Measurements from ENCODE around the gene AQP10. TPM values are rescaled to one million over a fixed set of nuclear protein-coding genes. Genes with fewer than 3 reads are reported as not detected.
"Not testable (repeated sequence)": the region's sequence is repeated elsewhere in the genome, so short reads cannot be mapped to it uniquely, and the experiment has no call there.

AQP10 gene
- total RNA-seq, 4 donors from 2014 or later, result not detected

GRCh38 chr1:154361357-154361756 is 40.5 kb downstream of the AQP10 start:
- Histone ChIP-seq H3K27ac (no peak overlapping the region), H3K4me3 (replicated peaks in 1 of 3) (no peak overlapping the region), H3K4me1 (no peaks in the 10 kb centered on the region), H3K9me3 (no peaks in the 10 kb centered on the region), H3K36me3 (no peaks in the 10 kb centered on the region), H3K27me3 (no peaks in the 10 kb centered on the region)
- intact Hi-C loops (cut with DNase I), result no loop called here
- WGBS, 2 donors, result 69 to 80% methylated on average over 3 of the region's 3 CpGs
- no peak for DNase-seq
- TF ChIP-seq CTCF (IDR thresholded peaks at IDR 0.05) (no peak), POLR2A (IDR thresholded peaks at IDR 0.05) (no peak)

- H3K4me3 ChIP-seq (replicated peaks in 1 of 3), result no peak overlapping the region
- WGBS, 2 donors, result 86 to 89% methylated on average over 6 of the region's 6 CpGs
- H3K27ac ChIP-seq, result no peak overlapping the region
- no peak for TF ChIP-seq POLR2A (IDR thresholded peaks at IDR 0.05)
- no peak for TF ChIP-seq CTCF (IDR thresholded peaks at IDR 0.05)
- DNase-seq, result no peak
- no peaks in the 10 kb centered on the region for H3K36me3 ChIP-seq
- H3K4me1 ChIP-seq, result no peaks in the 10 kb centered on the region
- H3K9me3 ChIP-seq, result no peaks in the 10 kb centered on the region
- intact Hi-C loops (cut with DNase I), result no loop called here
- no peaks in the 10 kb centered on the region for H3K27me3 ChIP-seq
Measured at GRCh38 chr1:154371436-154371835, 50.5 kb downstream of the AQP10 start.

- not testable (repeated sequence) for DNase-seq
Measured at GRCh38 chr1:154373777-154374357, 53.0 kb downstream of the AQP10 start.

More at GRCh38 chr1:154373777-154374357, 53.0 kb downstream of the AQP10 start:
- intact Hi-C loops (cut with DNase I); H3K27ac ChIP-seq; H3K4me3 ChIP-seq (replicated peaks in 1 of 3); H3K4me1 ChIP-seq; H3K36me3 ChIP-seq; H3K27me3 ChIP-seq; H3K9me3 ChIP-seq: not testable (repeated sequence)
- 79 to 82% methylated on average over 7 of the region's 7 CpGs for WGBS, 2 donors

Small RNAs within 50 kb of the gene (small RNA-seq; reads per million reads assigned to genes)
- not detected for gene RF00273
- gene RNU6-121P, result not detected
- gene RNU6-239P, result not detected
- gene RNU7-57P, result not detected

Other genes with a start within 250 kb of the AQP10 start
- under 1 TPM in 3 of 4 donors, not detected in 1; 0.13 to 0.38 (median 0.22) TPM for gene NUP210L, start 166.0 kb upstream of the AQP10 start, total RNA-seq
- gene TPM3, start 129.0 kb upstream of the AQP10 start, total RNA-seq, result 100 to 1,000 TPM; 227 to 352 (median 298) TPM
- gene CFAP141, start 114.8 kb upstream of the AQP10 start, total RNA-seq, result not detected
- gene UBAP2L, start 100.1 kb upstream of the AQP10 start, total RNA-seq, result 100 to 1,000 TPM in 2 of 4 donors, 10 to 100 TPM in 2; 57.8 to 102 (median 88.8) TPM
- gene HAX1, start 48.5 kb upstream of the AQP10 start, total RNA-seq, result 100 to 1,000 TPM in 2 of 4 donors, 10 to 100 TPM in 2; 52.0 to 104 (median 94.5) TPM
- 100 to 1,000 TPM in 1 of 4 donors, 10 to 100 TPM in 3; 61.6 to 106 (median 76.4) TPM for gene ATP8B2, start 4.4 kb downstream of the AQP10 start, total RNA-seq
- 10 to 100 TPM in 1 of 4 donors, 1 to 10 TPM in 3; 4.4 to 15.3 (median 7.4) TPM for gene IL6R, start 84.2 kb downstream of the AQP10 start, total RNA-seq
- gene TDRD10, start 181.1 kb downstream of the AQP10 start, total RNA-seq, result 1 to 10 TPM; 5.6 to 9.9 (median 7.3) TPM
- 10 to 100 TPM; 35.8 to 56.0 (median 43.0) TPM for gene SHE, start 181.3 kb downstream of the AQP10 start, total RNA-seq
- gene UBE2Q1, start 237.6 kb downstream of the AQP10 start, total RNA-seq, result 10 to 100 TPM; 24.5 to 61.3 (median 28.7) TPM
- gene CHRNB2, start 246.7 kb downstream of the AQP10 start, total RNA-seq, result under 1 TPM in 1 of 4 donors, not detected in 3; 0.73 TPM

All from thyroid gland (tissue), 4 donors.